Glomerular visceral epithelial cell (primary cell): ENCODE measurements around the gene ZNF597.

Source experiments
- DNase-seq: peaks from one replicate; pipeline ENCODE4 v3.0.0-alpha.2; 2016; ENCODE audit errors: extremely low spot score

ZNF597 gene

DNA sequence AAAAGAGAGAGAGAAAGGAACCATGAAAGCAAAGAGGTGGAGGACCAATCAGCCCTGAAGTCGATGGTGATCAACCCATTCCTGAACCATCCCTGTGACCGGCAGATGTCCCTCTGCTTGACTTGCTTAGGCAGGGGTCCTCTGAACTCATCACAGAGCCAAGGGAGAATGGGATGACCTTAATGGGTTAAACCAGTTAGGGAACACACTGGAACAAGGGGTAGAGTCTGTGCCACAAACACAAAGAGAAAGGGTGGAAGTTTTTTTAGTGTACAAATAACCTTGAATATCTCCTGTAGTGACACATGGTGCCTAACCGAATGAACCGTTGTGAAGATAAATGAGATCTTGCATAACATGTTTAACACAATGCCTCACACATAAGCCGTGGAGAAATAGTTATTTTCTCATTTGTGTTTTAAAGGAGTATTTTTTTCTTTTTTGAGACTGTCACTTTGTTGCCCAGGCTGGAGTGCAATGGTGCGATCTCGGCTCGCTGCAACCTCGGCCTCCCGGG lies 11.4 kb upstream of the ZNF597 start:
- no peak for DNase-seq

- peak; percentile 9 for DNase-seq
Measured at GRCh38 chr16:3454093-3454492, 10.8 kb upstream of the ZNF597 start.

- peak; percentile 31 for DNase-seq
Measured at GRCh38 chr16:3444032-3444388, 706 bp upstream of the ZNF597 start.

DNA sequence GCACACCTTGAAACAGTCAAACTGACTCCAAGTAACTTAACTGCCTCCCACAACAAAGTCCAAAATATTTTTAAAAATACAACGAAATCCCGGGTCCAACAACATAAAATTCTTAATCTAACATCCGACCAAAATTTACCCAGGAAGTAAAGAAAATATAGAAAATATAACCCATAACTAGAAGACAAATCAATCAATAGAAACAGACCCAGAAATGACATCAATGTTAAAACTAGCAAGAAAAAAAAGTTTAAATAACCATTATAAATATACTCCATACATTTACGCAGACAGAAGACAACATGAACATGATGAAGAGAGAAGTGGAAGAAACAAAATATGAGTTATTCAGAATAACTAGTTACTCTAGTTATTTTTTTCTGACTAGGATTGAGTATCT lies 3.7 kb downstream of the ZNF597 start:
- DNase-seq, result no peak

DNA sequence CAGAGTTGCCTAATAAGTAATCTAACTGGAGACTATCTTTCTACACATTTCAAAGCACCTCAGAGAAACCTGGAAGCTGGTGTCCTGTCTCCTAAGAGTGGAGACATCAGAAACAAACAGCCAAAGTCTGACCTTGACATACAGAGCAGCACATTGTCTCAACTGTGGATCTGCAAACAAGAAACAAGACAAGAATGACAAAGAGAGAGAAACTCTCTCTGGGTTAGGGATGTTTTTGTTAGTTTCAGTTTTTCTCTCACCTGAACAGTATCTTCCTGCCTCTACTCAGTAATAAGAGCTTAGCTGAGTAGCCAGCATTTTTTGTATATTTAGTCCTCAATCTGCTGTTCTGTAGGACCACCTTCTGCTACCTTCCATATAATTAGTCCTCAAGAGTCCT lies 8.9 kb downstream of the ZNF597 start:
- DNase-seq, result no peak

- no peak for DNase-seq
Measured at GRCh38 chr16:3431779-3432219, 11.5 kb downstream of the ZNF597 start.

- no peak for DNase-seq
Measured at GRCh38 chr16:3413730-3414379, 29.4 kb downstream of the ZNF597 start.

- no peak for DNase-seq
Measured at GRCh38 chr16:3408561-3409197, 34.6 kb downstream of the ZNF597 start.

GRCh38 chr16:3401719-3402397 lies 41.4 kb downstream of the ZNF597 start:
- DNase-seq, result peak; percentile 3

DNA sequence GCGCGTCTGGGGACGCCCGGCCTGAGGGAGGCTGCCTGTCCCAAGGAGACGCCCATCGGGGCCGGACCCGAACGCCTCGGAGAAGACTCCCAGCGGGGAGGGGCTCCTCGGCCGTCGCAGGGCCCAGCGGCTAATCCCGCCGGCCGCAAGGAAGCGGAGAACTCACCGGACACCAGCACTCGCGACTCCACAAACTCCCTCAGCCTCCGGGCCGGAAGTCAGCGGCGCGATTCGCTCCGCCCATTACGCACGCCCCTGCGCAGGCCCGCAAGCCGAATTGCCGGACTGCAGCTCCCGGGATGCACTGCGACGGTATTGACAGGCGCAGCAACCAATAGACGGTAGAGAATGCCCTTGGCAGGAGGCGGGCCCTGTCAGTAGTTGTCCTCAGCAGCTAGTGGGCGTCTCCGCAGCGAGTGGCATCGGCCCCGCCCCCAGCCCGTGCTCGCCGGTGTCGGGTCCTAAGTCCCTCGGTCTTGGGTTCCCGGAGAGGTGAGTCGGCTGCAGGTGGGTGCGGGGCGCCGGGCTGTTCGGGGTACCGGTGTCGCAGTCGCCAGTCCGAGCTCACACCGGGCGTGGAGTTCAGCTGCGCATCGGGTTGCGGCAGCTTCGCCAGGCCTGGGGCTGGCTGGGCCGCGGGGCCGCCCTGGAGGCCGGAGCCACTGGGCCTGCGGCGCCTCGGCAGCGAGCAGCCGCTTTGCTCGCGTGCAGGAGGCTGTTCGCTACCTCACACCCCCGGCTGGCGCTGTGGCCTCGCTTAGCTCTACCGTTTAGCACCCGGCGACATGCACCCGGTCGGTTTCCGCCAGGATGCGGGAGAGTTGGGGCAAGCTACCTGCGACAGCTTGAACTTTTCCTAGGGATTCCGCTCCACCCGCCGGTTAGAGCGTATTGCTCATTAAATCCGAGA lies 42.3 kb downstream of the ZNF597 start, which contains the start of the genes ZNF174 and ZSCAN32:
Gene ZNF174, plus strand, starts transcription at position 437 of the 910 bp plus-strand sequence. CDS start 790 bp downstream, outside the sequence.
Gene ZSCAN32, minus strand, starts transcription at position 226 of the 910 bp plus-strand sequence. CDS start 3,447 bp downstream, outside the sequence.
- peak; percentile 99 for DNase-seq

GRCh38 chr16:3400446-3400778 lies 42.9 kb downstream of the ZNF597 start:
- peak; percentile 1 for DNase-seq

DNA sequence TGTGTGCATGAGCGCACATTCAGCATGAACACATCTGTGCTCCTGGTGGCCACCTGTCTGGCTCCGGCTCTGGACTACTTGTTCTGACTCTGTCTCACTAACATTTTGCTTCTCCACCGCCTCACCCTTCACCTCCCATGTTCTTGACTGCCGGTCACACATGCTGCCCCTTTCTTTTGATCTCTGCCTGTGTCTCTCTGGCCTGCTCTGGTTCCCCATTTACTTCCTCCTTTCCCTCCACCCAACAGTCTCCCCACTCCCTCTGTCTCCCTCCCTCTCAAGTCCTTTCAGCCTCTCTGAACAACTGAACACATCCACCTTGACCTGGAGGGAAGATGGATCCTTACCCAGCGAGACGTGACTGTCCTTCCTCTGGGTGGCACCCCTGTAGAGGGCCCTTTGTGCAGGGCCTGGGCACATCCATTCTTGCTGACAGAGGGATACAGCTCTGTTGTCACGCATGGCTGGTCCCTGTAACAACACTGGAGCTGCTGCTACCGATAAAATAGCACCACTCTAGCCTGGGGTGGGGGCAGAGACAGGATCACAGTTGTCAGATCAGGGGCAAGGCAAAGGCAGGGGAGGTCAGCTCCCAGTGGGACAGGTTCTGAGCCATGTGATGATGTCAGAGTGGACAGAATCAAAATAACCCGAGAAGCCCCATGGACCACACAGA lies 53.5 kb downstream of the ZNF597 start:
- no peak for DNase-seq

DNA sequence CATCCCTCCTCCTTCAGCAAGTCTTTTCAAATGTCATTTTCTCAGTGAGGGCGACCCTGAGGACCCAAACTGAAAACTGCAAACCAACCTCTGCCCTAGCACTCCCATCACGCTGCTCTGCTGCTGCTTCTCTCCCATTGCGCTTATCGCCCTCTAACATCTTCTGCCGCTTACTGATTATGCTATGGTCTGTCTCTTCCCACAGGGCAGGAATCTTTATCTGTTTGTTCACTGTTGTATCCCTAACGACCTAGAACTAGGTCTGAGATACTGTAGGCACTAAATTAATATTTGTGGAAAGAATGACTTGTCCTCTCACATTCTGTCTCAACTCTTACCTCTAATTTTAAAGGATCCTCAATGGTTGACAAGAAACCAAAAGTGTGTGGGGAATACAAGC lies 55.0 kb downstream of the ZNF597 start:
- DNase-seq, result no peak

DNA sequence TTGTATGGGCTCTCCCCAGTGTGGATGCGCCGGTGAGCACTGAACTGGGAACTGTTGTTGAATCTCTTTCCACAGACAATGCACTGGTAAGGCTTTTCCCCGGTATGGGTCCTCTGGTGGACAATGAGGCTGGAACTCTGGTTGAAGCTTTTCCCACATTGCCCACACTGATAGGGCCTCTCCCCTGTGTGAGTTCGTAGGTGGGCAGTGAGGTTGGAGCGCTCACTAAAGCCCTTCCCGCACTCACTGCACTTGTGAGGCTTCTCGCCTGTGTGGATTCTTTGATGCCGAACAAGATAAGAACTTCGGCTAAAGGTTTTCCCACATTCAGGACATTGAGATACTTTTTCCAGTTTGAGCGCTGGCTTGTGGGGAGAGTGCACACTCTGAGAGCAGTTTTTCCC lies 60.3 kb downstream of the ZNF597 start:
- DNase-seq, result no peak
